ENCODE measurements around the gene TCOF1. TPM values are rescaled to one million over a fixed set of nuclear protein-coding genes. Genes with fewer than 3 reads are reported as not detected.

Gene TCOF1
- total RNA-seq, 2 donors from 2014 or later = 23.4 to 47.0 TPM

DNA sequence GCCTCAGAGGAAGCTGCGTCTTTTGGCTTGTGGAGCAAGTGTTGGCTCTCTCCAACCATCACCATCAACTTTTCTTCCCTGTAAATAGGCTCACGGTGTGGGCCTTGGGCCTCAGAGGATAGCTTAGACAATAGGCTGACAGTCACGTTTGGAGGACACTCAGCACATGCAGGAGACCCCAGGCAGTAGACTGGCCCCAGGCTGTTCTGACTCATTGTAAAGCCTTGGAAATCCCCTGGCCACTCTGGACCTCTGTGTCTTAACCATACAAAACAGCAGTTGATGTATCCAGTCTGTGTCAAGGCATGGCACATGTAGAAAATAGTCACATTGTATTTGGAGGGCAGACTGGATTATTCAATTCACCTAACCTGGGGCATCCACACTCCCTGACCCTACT lies 36.6 kb downstream of the TCOF1 start:
- ATAC-seq (ENCODE audit: insufficient number of reproducible peaks, low FRiP score, low read depth) = no peak
- Histone ChIP-seq H3K27ac (no peak overlapping the region), H3K4me1 (ENCODE audit: control insufficient read depth in 1 of 2, low read depth in 2 of 2) (no peaks in the 10 kb centered on the region), H3K36me3 (peaks cover 65% of the 10 kb centered on the region), H3K9me3 (no peaks in the 10 kb centered on the region), H3K4me3 (no peak overlapping the region), H3K27me3 (replicated peaks; ENCODE audit: insufficient read depth) (no peaks in the 10 kb centered on the region)
- no peak for DNase-seq (ENCODE audit: low spot score)
- TF ChIP-seq, protein P1, sequence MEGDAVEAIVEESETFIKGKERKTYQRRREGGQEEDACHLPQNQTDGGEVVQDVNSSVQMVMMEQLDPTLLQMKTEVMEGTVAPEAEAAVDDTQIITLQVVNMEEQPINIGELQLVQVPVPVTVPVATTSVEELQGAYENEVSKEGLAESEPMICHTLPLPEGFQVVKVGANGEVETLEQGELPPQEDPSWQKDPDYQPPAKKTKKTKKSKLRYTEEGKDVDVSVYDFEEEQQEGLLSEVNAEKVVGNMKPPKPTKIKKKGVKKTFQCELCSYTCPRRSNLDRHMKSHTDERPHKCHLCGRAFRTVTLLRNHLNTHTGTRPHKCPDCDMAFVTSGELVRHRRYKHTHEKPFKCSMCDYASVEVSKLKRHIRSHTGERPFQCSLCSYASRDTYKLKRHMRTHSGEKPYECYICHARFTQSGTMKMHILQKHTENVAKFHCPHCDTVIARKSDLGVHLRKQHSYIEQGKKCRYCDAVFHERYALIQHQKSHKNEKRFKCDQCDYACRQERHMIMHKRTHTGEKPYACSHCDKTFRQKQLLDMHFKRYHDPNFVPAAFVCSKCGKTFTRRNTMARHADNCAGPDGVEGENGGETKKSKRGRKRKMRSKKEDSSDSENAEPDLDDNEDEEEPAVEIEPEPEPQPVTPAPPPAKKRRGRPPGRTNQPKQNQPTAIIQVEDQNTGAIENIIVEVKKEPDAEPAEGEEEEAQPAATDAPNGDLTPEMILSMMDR (IDR thresholded peaks at IDR 0.05) = no peak

DNA sequence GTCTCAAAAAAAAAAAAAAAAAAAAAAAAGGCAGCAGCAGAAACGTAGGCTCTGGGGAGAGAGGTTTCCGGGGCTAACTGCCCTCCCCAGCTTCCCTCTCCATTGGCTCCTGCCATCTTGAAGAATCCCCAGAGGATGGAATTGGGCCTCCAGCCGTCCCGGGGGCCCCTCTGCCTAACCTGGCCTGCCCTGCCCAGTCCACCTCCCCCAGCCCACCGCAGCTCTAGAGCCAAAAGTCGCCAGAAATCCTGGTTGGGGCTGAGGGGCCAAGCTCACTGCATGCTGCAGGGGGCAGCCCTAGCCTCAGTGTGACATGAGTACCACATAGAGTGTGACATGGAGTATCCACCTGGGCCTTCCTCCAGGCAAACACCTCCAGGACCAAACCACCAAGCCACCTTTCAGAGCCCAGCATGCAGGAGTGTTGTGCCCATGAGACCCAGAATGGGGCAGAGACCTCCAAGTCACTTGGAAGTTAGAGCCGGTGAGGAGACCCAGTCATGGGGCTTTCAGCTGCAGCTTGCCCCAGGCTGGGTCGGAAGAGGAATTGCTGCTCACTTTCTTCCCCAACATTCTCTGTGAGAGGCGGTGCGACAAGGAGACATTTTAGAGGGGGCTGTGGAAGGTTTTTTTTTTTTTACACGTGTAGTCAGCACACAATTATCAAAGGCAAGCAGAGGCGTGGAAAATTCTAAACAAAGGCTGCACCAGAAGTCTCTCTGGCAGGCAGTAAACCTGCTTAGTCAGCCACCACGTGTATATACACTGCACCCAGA lies 37.6 kb downstream of the TCOF1 start:
- Histone ChIP-seq H3K36me3 (peaks cover 66% of the 10 kb centered on the region), H3K27me3 (replicated peaks; ENCODE audit: insufficient read depth) (no peaks in the 10 kb centered on the region), H3K4me1 (ENCODE audit: control insufficient read depth in 1 of 2, low read depth in 2 of 2) (no peaks in the 10 kb centered on the region), H3K4me3 (no peak overlapping the region), H3K27ac (no peak overlapping the region), H3K9me3 (no peaks in the 10 kb centered on the region)
- ATAC-seq (ENCODE audit: insufficient number of reproducible peaks, low FRiP score, low read depth) (no peak), DNase-seq (ENCODE audit: low spot score) (no peak)
- TF ChIP-seq, protein P1 (IDR thresholded peaks at IDR 0.05) = no peak

DNA sequence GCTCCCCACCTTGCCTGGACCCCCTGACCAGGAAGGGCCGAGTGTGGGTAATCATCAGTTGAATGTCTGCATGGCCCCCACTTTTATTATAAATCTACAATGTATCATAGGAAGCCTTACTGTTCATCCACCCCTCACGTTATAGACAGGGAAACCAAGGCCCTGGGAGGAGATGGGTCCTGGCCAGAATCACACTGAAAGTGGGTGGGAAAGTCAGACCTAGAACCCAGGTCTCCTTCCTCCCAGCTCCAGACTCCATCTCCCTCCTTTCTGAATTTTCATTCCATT lies 38.1 kb downstream of the TCOF1 start:
- TF ChIP-seq, protein P1 (IDR thresholded peaks at IDR 0.05) = no peak
- H3K27ac ChIP-seq = no peak overlapping the region
- peaks cover 70% of the 10 kb centered on the region for H3K36me3 ChIP-seq
- no peaks in the 10 kb centered on the region for H3K27me3 ChIP-seq (replicated peaks; ENCODE audit: insufficient read depth)
- DNase-seq (ENCODE audit: low spot score) (no peak), ATAC-seq (ENCODE audit: insufficient number of reproducible peaks, low FRiP score, low read depth) (no peak)
- no peak overlapping the region for H3K4me3 ChIP-seq
- no peaks in the 10 kb centered on the region for H3K9me3 ChIP-seq
- H3K4me1 ChIP-seq (ENCODE audit: control insufficient read depth in 1 of 2, low read depth in 2 of 2) = no peaks in the 10 kb centered on the region

DNA sequence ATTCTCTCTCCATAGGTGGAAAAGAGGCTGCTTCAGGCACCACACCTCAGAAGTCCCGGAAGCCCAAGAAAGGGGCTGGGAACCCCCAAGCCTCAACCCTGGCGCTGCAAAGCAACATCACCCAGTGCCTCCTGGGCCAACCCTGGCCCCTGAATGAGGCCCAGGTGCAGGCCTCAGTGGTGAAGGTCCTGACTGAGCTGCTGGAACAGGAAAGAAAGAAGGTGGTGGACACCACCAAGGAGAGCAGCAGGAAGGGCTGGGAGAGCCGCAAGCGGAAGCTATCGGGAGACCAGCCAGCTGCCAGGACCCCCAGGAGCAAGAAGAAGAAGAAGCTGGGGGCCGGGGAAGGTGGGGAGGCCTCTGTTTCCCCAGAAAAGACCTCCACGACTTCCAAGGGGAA lies 38.8 kb downstream of the TCOF1 start:
- H3K36me3 ChIP-seq = peaks cover 65% of the 10 kb centered on the region
- DNase-seq (ENCODE audit: low spot score) (no peak), ATAC-seq (ENCODE audit: insufficient number of reproducible peaks, low FRiP score, low read depth) (no peak)
- no peaks in the 10 kb centered on the region for H3K9me3 ChIP-seq
- H3K4me1 ChIP-seq (ENCODE audit: control insufficient read depth in 1 of 2, low read depth in 2 of 2) = no peaks in the 10 kb centered on the region
- H3K4me3 ChIP-seq = no peak overlapping the region
- TF ChIP-seq, protein P1 (IDR thresholded peaks at IDR 0.05) = no peak
- H3K27ac ChIP-seq = no peak overlapping the region
- no peaks in the 10 kb centered on the region for H3K27me3 ChIP-seq (replicated peaks; ENCODE audit: insufficient read depth)

DNA sequence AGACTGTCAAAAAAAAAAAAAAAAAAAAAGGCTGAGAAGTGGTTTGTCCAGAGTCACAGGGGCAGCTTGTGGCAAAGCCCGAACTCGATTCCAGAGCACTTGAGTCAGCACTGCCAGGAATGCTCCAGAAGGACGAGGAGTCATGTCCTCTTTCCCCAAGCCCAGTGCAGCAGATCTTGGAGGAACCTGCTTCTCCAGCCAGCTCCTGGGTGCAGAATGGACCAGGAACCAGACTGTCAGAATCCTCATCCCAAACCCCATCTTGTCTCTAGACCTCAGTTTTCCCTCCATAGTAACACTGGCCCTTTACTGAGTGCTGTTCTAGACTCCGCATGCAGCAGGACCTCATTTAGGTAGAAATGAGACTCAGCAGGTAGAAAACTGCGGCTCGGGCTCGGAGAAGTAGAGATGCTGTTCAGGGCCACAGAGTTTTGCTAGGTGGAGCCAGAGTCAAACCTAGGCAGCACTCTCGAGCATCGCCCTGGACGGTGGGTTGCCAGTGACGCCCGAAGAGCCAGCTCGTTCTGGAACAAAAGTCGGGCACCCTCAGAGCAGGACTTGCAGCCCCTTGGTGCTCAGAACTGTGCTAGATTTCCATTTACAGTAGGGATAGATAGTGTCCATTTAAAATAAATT lies 39.8 kb downstream of the TCOF1 start:
- Histone ChIP-seq H3K9me3 (no peaks in the 10 kb centered on the region), H3K27ac (no peak overlapping the region), H3K27me3 (replicated peaks; ENCODE audit: insufficient read depth) (no peaks in the 10 kb centered on the region), H3K36me3 (peaks cover 56% of the 10 kb centered on the region), H3K4me3 (no peak overlapping the region), H3K4me1 (ENCODE audit: control insufficient read depth in 1 of 2, low read depth in 2 of 2) (no peaks in the 10 kb centered on the region)
- TF ChIP-seq, protein P1 (IDR thresholded peaks at IDR 0.05) = no peak
- ATAC-seq (ENCODE audit: insufficient number of reproducible peaks, low FRiP score, low read depth) (no peak), DNase-seq (ENCODE audit: low spot score) (no peak)

Measured in thoracic aorta (tissue), 2 donors.